Renal cortex interstitium (tissue), 11 donors: ENCODE results near the gene VPS16. TPM values are rescaled to one million over a fixed set of nuclear protein-coding genes. Genes with fewer than 3 reads are reported as not detected.
"Not testable (repeated sequence)": the region's sequence is repeated elsewhere in the genome, so short reads cannot be mapped to it uniquely, and the experiment has no call there.

ENCODE experiments used
- DNase-seq, 11 donors: peaks; one replicate each; pipeline ENCODE4 v3.0.0-alpha.2; 2013; ENCODE audit warnings: low read depth in 9 of 11, low spot score in 4 of 11; ENCODE audit errors: extremely low read depth in 1 of 11
- polyA plus RNA-seq, 3 donors: library from polyadenylated mRNA; unstranded; fragments of 120-200 nt; gene quantifications; one replicate each; pipeline ENCODE4 v1.2.1, GENCODE V29; 2013; ENCODE audit not compliant: insufficient read length in 3 of 3

The VPS16 gene
- polyA plus RNA-seq, 3 donors = 35.0 to 43.5 (median 39.6) TPM

DNA sequence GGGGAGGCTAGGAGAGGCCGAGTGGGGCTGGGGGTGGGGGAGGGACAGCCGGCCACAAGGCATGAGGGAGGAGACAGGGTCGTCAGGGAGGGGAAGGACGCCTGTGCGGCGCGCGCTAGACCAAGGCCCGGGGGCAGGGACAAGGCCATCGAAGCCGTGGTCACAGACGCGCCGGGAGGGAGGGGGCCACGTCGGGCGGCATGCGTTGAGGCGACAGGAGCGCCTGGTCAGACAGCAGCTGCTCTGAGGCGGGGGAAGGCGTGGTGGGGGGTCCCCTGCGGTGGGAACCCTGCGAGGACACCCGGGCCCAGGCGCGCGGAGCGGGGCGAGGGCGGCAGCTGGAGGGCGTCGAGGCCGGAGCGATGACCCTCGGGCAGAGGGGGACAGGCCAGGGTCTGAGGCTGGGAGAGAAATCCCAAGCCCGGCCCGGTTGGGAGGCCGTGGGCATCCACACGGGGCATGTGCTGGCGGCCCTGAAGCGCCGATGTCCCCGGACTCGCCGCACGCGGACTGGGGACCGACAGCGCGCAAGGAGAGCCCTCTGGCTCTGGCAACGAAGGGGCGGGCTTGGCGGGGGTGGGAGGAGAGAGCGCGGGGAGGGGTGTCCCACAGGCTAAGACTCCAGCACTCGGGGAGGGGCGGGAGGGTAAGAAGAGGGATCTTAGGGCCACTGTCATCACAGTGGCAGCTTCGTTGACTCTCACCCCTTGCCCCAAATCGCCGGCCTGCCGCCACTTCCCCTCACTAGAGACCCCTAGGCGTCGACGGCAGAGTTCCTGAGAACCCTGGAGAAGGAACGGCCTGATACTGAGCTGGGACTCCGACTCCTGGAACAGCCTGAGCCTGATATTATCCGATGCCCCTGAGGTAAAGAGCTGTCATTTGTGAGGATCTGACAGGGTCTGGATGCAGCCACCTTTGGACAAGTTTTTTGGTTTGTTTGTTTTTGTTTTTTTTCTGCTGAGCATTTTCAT is 19.4 kb upstream of the VPS16 start:
- no peak for DNase-seq

DNA sequence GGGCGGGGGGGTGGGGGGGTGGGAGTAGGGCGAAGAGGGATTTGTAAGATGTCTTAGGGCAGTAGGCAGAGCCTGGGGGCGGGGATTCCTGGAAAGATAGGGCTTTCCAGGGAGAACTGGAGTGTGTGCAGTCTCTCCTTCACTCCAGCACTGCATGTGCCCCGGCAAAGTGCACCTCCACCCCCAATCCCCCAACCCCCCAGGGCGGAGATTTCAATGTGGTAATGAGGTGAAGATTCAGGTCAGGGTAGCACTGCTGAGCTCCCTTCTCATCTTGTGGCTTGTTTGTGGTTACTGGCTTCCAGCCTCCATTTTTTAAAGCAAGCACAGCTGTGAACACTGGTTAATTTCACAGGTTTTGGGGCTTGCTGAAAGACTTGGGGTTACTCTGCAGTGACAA is 18.5 kb upstream of the VPS16 start:
- DNase-seq = no peak

DNA sequence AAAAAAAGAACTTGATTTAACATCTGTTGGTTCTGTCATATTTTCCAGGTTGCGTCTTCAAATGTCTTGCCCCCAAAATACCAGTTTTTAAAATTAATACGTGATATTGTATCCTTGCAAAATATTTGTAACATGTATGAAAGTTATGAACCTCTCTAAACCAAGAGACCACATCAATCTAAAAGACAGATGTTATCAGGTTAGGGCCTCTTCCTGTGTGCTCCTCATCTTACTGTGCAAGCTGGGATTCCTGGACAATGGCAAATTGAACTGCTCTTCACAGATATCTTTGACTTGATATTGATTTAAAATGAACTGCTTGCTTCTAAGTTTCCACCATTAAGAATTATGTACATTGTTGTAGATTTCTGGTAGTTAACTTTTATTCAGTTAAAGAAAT is 14.8 kb upstream of the VPS16 start:
- DNase-seq = no peak

DNA sequence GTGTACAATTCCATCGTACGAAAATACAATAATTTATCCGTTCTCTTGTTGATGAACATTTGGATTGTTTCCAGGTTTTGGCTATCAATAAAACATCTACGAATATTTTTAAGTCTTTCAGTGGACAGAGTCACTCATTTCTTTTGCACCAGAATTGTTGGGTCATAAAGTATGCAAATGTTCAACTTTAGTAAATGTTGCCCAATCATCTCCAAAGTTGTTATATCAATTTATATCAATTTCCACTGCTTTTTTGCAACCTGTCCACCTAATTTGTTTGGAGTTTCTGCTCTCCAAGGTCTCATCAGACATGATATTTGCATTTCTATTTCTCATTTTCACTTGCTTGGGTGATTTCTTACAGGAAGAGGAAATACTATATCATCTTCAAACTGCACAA is 13.9 kb upstream of the VPS16 start:
- no peak for DNase-seq

DNA sequence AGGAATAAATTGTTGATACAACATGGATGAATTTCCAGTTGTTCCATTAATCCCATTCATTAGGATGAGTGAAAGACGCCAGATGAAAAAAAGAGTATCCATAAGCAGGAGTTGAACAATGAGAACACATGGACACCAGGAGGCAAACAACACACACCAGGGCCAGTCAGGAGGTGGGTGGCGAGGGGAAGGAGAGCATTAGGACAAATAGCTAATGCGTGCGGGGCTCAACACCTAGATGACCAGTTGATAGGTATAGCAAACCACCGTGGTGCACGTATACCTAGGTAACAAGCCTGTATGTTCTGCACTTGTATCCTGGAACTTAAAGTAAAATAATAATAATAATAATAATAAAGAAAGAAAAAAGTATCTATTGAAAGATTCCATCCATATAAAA is 11.2 kb upstream of the VPS16 start:
- no peak for DNase-seq

DNA sequence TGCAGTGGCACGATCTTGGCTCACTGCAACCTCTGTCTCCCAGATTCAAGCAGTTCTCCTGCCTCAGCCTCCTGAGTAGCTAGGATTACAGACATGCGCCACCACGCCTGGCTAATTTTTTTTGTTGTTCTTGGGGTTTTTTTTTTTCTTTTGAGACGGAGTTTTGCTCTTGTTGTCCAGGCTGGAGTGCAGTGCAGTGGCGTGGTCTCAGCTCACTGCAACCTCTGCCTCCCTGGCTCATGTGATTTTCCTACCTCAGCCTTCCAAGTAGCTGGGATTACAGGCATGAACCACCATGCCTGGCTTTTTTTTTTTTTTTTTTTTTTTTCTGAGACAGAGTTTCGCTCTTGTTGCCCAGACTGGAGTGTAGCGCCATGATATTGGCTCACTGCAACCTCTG is 9.3 kb upstream of the VPS16 start:
- not testable (repeated sequence) for DNase-seq

DNA sequence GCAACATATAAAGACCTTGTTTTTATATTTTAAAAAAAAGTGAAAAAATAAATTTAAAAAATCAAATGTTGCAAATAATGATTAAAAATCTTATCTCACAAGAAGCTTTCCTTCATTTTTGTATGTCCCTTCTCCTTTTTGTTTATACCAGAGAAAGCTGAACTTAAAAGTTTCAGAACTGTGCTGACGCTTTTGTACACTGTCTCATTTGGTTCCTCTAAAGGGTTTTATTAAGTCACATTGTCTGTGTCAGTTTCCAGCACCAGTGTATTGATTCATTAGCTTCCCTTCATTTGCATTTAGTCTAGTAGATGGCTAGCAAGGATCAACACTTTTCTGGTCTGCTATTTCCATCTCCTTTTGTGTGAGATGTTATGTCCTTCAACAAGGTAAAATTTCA is 6.8 kb upstream of the VPS16 start:
- DNase-seq = no peak

DNA sequence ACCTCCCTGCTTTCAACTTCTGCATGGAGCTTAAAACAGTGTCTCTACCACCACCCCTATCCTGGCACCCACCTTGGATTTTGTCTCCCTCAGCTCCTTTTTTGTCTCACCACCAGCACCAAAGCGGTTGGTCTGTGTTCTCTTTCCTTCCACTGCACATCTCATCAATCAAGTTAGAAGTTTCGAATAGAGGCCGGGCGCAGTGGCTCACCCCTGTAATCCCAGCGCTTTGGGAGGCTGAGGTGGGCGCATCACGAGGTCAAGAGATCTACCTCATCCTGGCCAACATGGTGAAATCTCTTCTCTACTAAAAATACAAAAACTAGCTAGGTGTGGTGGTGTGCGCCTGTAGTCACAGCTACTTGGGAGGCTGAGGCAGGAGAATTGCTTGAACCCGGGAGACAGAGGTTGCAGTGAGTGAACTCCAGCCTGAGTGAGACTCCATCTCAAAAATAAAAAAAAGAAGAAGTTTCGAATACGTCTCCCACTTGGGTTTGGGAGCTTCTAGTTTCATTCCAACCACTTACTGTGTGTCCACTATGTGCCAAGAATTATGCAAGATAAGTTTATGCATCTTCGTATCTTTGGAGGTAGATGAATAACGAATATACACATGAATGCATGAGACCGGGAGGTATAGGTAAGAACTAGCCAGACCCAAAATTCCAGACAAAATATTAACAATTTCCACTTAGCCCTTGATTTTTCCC is 6.0 kb upstream of the VPS16 start:
- no peak for DNase-seq

DNA sequence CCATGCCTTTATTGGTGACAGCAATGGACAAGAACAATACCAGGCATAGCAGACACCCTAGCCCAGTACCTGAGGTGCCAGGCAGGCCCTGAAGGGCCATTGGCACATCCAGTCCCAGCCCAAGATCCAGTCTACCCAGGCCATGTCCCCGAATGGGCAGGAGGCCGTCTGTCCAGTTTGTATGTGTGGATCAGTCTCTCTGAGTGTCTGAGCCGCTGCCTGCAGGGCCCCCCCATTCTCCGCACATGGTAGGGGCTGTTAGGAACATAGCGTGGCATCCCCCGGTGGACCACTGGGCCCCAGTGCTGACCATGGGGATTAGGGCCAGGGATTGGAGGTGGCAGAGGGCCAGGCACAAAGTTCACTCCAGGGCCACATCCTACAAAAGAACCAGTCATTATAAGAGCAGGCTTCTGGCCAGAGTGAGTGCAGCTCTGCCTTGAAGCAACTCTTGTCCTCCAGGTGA is 5.2 kb upstream of the VPS16 start:
- DNase-seq = no peak

DNA sequence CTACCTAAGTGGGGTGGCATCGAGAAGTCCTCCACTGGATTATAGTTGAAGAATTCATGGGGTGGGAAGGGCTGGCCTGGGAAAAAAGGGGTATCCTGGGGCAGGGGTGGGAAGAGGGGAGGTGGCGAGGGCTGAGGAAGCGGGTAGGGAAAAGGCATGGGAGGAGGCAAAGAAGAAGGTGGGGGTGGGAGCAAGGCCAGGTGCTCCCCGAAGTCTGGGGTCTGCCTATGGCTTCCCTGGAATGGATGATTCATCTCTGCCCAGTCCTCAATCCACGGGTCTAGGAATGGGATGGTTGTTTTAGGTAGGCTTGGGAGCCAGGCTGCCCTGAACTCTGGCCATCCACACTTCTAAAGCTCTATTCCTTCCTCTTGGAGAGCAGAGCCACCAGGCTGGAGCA is 4.5 kb upstream of the VPS16 start:
- DNase-seq = no peak

DNA sequence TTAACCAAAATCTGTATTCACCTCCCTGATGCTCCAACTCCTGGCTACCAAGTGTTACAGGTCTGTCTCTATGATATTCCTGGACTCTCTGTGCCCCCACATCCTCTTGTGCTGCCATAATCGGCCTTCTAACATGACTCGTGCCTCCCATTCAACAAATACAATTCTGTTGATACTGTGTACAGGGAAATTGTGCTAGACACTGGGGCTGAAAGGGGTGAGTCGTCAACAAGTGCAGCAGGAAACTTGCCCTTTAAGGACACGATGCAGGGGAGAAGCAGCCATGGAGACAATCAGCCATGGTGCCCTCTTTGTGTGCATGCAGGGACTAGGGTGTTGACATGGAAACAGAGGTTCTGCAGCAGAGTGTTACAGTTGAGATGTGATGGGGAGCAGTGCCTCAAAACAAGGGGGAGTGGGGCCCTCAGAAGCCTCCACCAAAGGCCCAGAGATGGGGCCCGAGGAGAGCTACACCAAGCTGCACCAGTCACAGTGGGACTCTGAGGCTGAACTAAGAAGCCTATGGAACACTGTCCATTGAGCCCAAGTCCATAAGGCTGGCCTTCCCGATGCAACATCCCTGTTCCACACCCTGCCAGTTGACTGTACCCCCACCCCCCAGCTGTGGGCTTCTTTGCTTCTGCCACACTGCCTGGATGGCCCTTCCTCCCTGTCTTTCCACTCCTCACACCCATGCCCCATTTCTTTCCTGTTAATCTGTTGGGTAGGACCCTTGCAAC is 3.2 kb upstream of the VPS16 start:
- no peak for DNase-seq

DNA sequence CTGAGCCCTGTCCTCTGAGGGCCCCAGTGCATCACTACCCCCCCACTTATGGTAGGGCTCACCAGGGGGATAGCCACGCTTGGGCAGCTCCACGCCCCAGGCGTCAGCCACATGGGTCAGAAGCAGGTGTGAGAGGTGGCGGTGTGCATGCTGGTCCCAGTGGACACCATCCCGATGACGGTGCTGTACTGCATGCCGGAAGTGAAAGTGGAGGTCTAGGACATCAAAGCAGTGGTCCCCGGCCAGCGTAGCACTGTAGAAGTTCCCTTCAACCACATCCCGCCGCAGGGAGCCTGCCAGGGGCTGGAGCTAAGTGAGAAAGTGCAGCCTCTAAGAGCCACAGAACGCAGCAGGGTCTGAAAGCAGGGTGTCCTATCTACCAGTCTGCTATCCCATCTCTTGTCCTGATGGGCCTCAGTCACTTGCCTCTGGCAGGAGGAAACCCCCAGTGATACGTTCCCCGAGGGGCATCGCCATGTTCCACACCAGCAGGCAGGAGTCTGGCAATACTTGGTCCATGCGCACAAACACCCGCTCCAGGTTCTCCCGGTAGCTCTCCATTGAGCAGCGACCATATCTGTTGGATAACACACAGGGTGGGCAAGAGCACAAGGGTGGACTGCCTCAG is 2.3 kb upstream of the VPS16 start:
- DNase-seq = no peak

DNA sequence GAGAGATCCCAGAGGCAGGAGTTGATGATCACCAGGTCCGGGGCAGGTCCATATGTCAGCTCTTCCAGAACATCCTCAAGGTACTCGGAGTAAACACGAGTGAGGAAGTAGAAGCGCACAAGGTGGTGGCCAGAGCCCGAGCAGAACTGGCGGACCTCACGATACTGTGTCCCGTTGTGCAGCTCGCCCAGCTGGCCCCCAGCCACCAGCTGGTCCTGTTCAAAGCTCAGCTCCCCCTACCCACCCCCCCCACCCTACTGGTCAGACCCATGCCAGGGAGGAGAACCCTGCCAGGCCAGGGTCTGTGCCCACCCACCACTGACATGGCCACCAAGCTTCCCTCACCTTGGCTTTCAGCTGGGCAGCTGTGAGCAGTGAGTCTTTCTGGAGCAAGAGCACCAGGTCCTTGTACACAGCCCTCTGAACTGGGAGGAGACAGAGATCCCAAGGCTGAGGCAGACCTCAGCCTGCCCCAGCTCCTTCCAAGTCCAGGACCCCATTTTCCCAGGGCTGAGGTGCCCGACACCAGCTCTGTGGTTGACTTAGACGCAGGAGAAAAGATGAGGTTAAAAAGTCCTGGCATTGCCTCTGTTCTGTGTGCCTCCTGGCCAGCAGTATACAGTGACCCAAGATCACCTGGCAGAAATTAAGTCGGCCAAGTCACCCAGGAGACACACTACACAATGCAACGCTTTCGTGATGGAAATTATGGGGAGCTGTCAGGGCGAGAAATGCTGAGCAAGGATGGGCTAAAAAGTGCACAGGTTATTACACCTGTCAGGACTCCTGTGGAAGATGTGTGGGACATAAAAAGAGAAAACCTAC is 1.5 kb upstream of the VPS16 start:
- DNase-seq = no peak

DNA sequence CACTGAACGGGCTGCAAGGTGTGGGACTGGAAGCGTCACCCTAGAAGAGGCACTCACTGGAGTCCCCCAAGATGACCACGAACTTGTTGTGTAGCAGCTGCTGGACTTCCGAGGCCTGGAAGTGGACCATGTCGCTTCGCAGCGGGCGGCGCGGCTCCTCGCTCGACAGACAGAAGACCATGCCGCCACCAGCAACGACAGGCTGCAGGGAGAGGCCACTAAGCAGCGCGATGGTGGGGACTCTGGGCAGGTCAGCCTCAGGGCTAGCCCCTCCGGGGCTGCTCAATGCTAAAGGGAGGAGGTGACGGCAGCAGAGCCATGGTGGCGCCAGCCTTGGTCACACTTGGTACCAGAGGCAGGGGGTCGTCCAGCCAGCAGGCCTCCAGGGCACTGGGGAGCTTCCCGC is 810 bp upstream of the VPS16 start:
- DNase-seq = no peak

DNA sequence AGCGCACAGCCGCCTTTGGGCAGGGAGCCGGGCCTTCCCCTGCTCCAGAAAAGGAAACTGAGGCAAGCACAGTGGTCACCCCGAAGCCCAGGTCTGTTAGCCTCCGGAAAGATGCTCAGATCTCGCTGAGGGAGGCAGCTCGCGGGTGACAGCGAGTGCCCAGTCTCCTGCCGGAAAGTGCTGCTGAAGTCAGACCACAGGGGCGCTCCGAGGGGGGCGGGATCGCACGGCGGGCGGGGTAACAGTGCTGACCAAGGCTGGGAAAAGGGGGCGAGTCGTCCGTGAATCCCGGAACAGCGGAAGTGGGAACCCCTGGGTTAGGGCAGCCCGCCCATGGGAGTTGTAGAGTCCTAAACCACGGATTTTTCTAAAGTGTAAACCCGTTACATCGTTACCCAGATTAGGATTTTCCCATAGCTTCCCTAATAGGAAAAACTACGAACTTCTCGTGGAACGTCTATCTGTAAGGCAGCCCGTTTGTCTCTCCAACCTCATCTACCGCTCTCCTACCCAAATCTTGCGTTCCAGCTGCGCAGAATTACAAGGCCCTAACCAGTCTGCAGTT is 504 bp downstream of the VPS16 start:
- peak in 3 of 11 donors; percentile 24 to 26 (median 26) for DNase-seq

DNA sequence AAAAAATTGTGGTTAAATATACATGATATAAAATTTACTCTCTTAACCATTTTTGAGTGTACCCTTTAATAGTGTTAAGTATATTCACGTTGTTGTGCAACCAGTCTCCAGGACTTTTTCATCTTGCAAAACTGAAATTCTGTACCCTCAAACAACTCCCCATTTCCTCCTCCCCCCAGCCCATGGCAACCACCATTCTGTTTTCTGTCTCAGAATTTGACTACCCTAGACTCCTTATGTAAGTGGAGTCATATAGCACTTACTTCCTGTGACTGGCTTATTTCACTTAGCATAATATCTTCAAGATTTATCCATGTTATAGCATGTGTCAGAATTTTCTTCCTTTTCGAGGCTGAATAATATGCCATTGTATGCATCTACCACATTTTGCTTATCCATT is 5.1 kb downstream of the VPS16 start:
- DNase-seq = no peak

DNA sequence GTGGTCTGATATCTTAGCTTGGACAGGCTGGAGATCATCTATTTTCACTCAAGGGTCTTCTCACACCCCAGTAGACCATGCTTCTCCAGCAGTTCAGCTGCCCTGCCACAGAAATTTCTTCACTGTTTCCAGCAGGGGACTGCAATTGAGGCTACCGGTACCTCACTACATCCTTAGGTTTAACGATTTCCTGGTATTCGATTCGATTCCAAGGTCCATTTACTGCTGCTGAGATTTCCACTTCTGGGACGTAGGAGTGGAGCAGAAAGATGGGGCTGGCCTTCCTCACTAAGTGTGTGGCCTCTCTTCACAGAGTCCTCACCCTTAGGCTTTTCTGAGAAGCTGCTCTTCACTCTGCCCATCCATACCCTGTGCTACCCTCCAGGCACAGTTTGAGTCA is 6.2 kb downstream of the VPS16 start:
- DNase-seq = no peak

DNA sequence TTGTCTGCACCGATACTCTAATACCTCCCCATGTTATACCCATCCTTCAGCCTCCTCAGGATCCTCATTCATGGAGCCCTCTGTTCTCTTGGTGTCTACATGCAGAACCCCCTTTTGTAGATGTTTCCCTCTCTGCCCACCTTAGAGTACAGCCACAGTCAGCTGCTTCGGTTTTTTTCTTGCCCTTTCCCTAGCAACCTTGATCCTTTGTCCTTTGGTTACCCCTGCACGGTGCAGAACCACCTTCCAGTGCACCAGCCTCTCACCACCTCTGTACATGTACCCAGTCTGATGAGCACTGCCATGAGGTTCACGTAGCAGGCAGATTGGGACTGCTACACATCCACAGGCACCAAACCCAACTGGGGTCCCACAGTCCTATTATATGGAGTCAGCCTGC is 7.3 kb downstream of the VPS16 start:
- DNase-seq = no peak
